Measurements from ENCODE around the gene DBNDD2.

- no peak for TF ChIP-seq EZH2 (IDR thresholded peaks at IDR 0.05; ENCODE audit: borderline replicate concordance, low read length)
- TF ChIP-seq, protein P1, sequence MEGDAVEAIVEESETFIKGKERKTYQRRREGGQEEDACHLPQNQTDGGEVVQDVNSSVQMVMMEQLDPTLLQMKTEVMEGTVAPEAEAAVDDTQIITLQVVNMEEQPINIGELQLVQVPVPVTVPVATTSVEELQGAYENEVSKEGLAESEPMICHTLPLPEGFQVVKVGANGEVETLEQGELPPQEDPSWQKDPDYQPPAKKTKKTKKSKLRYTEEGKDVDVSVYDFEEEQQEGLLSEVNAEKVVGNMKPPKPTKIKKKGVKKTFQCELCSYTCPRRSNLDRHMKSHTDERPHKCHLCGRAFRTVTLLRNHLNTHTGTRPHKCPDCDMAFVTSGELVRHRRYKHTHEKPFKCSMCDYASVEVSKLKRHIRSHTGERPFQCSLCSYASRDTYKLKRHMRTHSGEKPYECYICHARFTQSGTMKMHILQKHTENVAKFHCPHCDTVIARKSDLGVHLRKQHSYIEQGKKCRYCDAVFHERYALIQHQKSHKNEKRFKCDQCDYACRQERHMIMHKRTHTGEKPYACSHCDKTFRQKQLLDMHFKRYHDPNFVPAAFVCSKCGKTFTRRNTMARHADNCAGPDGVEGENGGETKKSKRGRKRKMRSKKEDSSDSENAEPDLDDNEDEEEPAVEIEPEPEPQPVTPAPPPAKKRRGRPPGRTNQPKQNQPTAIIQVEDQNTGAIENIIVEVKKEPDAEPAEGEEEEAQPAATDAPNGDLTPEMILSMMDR (IDR thresholded peaks at IDR 0.05; ENCODE audit: low read length), result no peak
Measured at GRCh38 chr20:45426320-45427016, 18.4 kb downstream of the DBNDD2 start.

Measured in OCI-LY1 (cell line).